Measurements from ENCODE around the gene DGKZ.

GRCh38 chr11:46426233-46426991 lies 79.1 kb downstream of the DGKZ start:
- no peak for TF ChIP-seq CTCF (IDR thresholded peaks at IDR 0.05; ENCODE audit: insufficient read depth, low read length)
- TF ChIP-seq REST (IDR thresholded peaks at IDR 0.05; ENCODE audit: insufficient replicate concordance, low read depth) = no peak
- no peak for TF ChIP-seq POLR2AphosphoS5 (IDR thresholded peaks at IDR 0.05; ENCODE audit: low read depth)
- no peak for TF ChIP-seq GABPA (IDR thresholded peaks at IDR 0.05; ENCODE audit: low read depth)

Data from HL-60 (cell line).